ENCODE data around the gene LPP.

DNA sequence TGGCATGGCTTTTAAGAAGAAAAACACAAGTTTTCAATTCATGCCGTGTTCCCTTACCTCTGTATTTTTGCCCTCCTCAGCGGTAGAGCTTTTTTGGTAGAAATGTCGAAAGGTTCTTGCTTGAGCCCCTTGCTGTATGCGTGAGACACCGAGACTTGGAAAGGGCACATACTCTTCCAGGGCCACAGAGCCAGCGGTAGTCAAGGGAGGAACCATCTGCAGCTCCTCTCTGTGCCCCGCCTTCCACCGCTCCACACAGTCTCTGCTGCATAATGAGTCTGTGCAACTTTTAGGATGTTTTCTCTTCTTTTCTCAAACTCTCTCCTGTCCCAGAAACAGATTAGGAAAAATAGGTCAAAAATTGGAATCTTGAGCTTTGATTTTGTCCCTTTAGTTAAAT lies 77.5 kb downstream of the LPP start:
- TF ChIP-seq EZH2 (IDR thresholded peaks at IDR 0.05) (no peak), POLR2AphosphoS5 (IDR thresholded peaks at IDR 0.05; ENCODE audit: borderline replicate concordance, low read depth, low read length) (no peak), FOXP2 (optimal IDR thresholded peaks at IDR 0.05; ENCODE audit: control extremely low read depth, extremely low read length, insufficient read depth) (no peak)

All from SK-N-MC (cell line).